ENCODE data around the gene BBS12.

DNA sequence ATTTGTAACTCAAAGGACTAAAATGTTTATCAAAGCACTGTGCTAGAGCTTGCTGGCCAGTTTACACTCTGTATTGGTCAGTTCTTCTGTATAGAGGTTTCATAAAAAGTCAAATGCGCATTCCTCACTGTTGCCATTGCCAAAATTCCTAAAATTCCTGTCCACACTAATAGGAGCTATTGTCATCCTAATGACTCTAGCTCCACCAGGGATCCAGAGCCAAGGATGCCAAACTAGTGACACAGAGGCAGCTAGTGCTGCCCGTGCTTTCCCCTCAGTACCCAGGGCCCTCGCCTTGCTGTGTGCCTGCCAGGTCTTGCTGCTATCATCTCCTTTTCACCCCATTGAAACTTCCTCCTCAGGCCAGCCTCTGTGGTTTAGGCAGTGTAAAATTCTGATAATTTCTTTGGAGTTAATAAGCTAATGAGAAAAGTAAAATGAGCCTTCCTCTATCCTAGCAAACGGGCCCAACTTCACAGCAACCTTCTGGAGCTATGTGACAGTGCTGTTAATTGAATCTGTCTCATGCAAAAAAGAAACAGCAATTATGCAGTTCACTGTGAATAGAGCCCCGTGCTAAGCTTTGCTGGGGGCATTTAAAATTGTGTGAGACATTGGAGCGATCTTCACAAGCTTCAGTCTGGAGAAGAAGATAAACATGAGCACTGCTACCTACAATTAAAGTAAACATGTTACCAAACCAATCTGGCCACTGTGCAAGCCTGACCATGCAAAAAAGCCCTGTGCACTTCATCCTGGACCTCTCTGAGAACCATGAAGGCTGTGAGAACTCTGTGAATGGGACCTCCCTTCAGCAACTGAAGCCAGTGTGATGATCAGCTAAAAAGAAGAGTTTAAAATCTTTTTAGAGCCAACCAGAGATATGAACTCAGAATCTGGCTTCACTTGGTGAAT is 51.1 kb downstream of the BBS12 start:
- TF ChIP-seq, protein P1, sequence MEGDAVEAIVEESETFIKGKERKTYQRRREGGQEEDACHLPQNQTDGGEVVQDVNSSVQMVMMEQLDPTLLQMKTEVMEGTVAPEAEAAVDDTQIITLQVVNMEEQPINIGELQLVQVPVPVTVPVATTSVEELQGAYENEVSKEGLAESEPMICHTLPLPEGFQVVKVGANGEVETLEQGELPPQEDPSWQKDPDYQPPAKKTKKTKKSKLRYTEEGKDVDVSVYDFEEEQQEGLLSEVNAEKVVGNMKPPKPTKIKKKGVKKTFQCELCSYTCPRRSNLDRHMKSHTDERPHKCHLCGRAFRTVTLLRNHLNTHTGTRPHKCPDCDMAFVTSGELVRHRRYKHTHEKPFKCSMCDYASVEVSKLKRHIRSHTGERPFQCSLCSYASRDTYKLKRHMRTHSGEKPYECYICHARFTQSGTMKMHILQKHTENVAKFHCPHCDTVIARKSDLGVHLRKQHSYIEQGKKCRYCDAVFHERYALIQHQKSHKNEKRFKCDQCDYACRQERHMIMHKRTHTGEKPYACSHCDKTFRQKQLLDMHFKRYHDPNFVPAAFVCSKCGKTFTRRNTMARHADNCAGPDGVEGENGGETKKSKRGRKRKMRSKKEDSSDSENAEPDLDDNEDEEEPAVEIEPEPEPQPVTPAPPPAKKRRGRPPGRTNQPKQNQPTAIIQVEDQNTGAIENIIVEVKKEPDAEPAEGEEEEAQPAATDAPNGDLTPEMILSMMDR (IDR thresholded peaks at IDR 0.05) = no peak
- TF ChIP-seq EZH2 (IDR thresholded peaks at IDR 0.05; ENCODE audit: borderline replicate concordance, insufficient read depth, low read depth, low read length, poor library complexity, severe bottlenecking) = no peak

All from B cell (primary cell).